NCI-H774 (cell line): ENCODE data around the gene HERC4.
"Not testable (repeated sequence)": the region's sequence is repeated elsewhere in the genome, so short reads cannot be mapped to it uniquely, and the experiment has no call there.

ENCODE experiments used
- DNase-seq: peaks from one replicate; lab custom pipeline; 2025; lab: John Stamatoyannopoulos, UW

HERC4 gene

DNA sequence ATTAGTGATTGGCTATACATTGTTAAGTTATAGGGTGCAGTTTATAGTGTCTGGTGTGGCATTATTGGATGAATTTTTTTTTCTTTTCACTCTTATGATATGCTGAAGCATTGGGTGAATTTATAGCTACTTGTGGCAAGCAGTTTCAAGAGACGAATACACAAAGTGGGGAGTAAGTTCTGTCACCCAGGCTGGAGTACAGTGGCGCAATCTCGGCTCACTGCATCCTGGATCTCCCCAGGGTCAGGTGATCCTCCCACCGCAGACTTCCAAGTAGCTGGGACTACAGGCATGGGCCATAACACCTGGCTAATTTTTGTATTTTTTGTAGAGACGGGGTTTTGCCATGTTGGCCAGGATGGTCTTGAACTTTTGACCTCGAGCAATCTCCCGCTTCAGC, 196.9 kb downstream of the HERC4 start:
- no peak for DNase-seq

DNA sequence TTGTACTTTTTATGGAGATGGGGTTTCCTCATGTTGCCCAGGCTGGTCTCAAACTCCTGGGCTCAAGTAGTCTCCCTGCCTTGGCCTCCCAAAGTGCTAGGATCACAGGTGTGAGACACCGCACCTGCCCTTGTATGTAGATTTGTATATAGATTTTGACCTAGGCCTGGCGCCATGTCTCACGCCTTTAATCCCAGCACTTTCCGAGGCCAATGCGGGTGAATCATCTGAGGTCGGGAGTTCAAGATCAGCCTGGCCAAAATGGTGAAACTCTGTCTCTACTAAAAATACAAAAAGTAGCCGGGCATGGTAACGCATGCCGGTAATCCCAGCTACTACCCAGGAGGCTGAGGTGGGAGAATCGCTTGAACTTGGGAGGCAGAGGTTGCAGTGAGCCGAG, 197.7 kb downstream of the HERC4 start:
- DNase-seq: not testable (repeated sequence)

DNA sequence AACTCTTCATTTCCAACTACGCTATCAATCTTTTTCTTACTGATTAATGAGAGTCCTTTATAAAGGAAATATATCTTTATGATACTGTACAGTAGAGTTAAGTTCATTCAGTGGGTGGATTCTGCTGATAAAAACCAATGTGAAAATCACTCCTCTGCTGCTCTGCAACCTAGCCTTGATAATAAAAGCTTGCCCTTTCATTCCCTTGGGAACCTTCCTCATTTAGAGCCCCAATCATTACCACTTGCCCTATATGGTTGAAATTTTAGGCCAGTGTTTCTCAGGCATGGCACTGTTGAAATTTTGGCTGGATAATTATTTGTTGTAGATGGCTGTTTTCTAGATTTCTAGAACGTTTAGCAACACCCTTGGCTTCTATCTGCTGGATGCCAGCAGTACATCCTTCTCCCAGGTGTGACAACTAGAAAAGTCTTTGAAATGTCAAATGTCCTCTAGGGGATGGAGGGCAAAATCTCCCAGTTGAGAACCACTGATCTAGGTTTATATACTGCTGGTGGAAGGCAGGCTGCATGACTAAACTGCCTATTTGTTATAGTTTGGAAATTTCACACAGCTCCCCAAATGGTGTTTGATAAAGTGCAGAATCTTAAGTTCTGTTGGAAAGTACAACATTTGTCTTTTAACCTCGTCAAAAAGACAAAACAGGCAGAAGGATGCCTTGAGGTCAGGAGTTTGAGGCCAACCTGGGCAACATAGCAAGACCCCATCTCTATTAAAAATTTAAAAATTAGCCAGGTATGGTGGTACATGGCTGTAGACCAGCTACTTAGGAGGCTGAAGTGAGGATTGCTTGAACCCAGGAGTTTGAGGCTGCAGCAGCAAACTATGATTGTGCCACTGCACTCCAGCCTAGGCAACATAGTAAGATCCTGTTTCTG, 199.5 kb downstream of the HERC4 start:
- DNase-seq: no peak
